NCI-H1105 (cell line): ENCODE data around the gene RAPGEF1.
"Not testable (repeated sequence)": the region's sequence is repeated elsewhere in the genome, so short reads cannot be mapped to it uniquely, and the experiment has no call there.

Source experiments
- DNase-seq: peaks from one replicate; lab custom pipeline; 2025; lab: John Stamatoyannopoulos, UW

RAPGEF1 gene

GRCh38 chr9:131685753-131686706, 53.8 kb downstream of the RAPGEF1 start:
- no peak for DNase-seq

- not testable (repeated sequence) for DNase-seq
Measured at GRCh38 chr9:131683094-131683493, 56.8 kb downstream of the RAPGEF1 start.

GRCh38 chr9:131682261-131682660, 57.6 kb downstream of the RAPGEF1 start:
- no peak for DNase-seq

GRCh38 chr9:131681826-131682225, 58.0 kb downstream of the RAPGEF1 start:
- DNase-seq, result not testable (repeated sequence)

- DNase-seq, result not testable (repeated sequence)
Measured at GRCh38 chr9:131681108-131681507, 58.8 kb downstream of the RAPGEF1 start.

- DNase-seq, result no peak
Measured at GRCh38 chr9:131679261-131680020, 60.4 kb downstream of the RAPGEF1 start.

- DNase-seq, result no peak
Measured at GRCh38 chr9:131678499-131679111, 61.3 kb downstream of the RAPGEF1 start.

- DNase-seq, result no peak
Measured at GRCh38 chr9:131677444-131678180, 62.3 kb downstream of the RAPGEF1 start.

GRCh38 chr9:131677049-131677443, 62.8 kb downstream of the RAPGEF1 start:
- no peak for DNase-seq

GRCh38 chr9:131676431-131676972, 63.4 kb downstream of the RAPGEF1 start:
- no peak for DNase-seq

- no peak for DNase-seq
Measured at GRCh38 chr9:131675437-131676022, 64.3 kb downstream of the RAPGEF1 start.

GRCh38 chr9:131674425-131675421, 65.2 kb downstream of the RAPGEF1 start:
- no peak for DNase-seq

- DNase-seq, result no peak
Measured at GRCh38 chr9:131673531-131673930, 66.3 kb downstream of the RAPGEF1 start.

GRCh38 chr9:131673068-131673467, 66.8 kb downstream of the RAPGEF1 start:
- no peak for DNase-seq

- no peak for DNase-seq
Measured at GRCh38 chr9:131672451-131672850, 67.4 kb downstream of the RAPGEF1 start.

GRCh38 chr9:131671133-131671520, 68.7 kb downstream of the RAPGEF1 start:
- no peak for DNase-seq

GRCh38 chr9:131670247-131671132, 69.4 kb downstream of the RAPGEF1 start:
- DNase-seq, result no peak

GRCh38 chr9:131669269-131670157, 70.4 kb downstream of the RAPGEF1 start:
- DNase-seq, result no peak
